AG09319 (cell line): Measurements from ENCODE around the gene PRKAR2B.

Experiments used
- DNase-seq: peaks from one replicate; pipeline ENCODE4 v3.0.0-alpha.2; 2010; ENCODE audit warnings: low read depth; ENCODE audit errors: extremely low read depth
- TF ChIP-seq, protein P1 (sequence below): IDR thresholded peaks from 2 replicates; pipeline ENCODE4 v1.5.1; 2011; ENCODE audit warnings: low read depth, mild to moderate bottlenecking, inconsistent platforms, low read length, moderate library complexity

Gene PRKAR2B

DNA sequence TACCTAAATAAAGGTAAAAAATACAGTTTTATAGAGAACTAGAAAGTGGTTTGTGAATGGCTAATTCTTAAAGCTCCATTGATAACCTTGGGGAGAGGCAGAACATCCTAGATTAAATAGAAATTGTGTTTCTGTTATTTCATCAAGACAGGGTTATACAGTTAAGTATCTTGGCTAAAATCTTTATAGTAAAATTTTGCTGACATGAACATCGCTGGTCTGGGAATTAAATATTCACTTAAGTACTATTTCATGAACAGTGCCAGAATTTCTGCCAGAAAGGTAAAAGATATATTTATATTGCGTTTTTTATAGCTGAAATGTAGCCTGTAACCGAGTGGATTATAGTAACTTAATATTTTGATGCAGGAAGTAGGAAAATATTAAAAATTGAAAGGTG, 70.6 kb downstream of the PRKAR2B start:
- DNase-seq: no peak
- TF ChIP-seq, protein P1, sequence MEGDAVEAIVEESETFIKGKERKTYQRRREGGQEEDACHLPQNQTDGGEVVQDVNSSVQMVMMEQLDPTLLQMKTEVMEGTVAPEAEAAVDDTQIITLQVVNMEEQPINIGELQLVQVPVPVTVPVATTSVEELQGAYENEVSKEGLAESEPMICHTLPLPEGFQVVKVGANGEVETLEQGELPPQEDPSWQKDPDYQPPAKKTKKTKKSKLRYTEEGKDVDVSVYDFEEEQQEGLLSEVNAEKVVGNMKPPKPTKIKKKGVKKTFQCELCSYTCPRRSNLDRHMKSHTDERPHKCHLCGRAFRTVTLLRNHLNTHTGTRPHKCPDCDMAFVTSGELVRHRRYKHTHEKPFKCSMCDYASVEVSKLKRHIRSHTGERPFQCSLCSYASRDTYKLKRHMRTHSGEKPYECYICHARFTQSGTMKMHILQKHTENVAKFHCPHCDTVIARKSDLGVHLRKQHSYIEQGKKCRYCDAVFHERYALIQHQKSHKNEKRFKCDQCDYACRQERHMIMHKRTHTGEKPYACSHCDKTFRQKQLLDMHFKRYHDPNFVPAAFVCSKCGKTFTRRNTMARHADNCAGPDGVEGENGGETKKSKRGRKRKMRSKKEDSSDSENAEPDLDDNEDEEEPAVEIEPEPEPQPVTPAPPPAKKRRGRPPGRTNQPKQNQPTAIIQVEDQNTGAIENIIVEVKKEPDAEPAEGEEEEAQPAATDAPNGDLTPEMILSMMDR: no peak

DNA sequence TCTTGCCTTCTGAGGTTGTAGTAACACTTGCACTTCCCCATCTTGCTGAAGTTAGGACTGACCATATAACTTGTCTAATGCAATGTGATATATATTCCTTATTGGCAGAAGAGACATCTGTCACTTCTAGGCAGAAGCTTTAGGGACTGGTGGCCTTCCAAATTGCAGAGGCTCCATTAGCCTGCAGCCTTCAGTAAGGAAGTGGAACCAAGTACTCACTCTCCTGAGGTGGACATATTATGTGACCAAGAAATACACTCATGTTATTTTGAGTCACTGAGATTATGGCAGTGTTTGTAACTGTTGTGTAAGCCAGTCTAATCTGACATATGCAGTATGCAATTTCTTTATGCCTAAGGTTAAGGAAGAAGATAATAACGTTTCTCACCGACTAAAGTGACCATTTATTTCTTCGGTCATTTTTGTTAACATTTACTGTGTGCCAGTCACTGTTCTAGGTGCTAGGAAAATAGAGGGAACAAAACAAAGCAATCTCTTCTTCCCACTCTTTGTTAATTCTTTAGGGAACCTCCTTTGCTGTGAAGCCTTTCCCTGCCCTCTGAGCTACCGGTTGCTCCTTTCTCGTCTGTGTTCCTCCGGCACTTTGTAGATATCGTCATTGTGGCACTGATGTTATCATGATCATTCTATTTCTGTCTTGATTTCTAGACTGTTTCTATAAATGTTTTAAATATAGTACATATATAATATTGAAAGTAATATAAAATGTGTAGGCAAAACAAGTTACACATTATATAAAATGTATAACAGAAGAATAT, 71.4 kb downstream of the PRKAR2B start:
- TF ChIP-seq, protein P1: no peak
- DNase-seq: no peak

DNA sequence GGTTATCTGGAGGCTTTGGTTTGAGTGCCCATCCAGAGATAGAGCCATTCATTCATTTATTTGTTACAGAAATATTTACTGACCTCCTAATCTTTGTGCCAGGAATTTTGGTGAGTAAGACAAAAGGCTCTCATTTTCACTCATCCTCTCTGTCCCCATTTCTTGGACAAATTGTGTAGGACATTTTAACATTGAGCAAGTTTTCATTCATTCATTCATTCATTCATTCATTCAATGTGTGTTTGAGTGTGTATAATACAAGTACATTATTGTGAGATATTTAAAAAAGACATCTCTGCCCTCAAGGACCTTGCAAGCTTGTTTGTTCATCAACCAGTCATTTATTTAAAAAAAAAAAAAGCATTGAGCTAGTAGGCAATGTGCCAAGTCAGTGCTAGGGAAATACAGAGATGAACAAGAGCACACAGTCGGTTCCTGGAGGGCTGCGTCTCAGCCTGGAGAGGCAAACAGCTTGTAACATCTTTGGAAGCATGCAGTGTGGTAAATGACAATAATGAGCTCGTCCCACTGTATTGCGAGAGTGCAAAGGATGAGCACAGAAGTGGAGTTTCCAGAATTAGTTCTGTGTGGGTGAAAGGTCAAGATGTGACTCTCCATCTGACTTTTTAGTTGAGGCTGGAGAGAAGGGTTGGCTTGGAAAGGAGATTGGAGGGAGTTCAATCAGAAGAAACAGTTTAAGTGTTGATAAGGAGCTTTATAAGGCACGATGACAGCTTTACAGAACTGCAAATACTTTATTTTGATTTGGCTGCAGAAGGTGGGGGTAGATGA, 73.8 kb downstream of the PRKAR2B start:
- DNase-seq: no peak
- TF ChIP-seq, protein P1: no peak

DNA sequence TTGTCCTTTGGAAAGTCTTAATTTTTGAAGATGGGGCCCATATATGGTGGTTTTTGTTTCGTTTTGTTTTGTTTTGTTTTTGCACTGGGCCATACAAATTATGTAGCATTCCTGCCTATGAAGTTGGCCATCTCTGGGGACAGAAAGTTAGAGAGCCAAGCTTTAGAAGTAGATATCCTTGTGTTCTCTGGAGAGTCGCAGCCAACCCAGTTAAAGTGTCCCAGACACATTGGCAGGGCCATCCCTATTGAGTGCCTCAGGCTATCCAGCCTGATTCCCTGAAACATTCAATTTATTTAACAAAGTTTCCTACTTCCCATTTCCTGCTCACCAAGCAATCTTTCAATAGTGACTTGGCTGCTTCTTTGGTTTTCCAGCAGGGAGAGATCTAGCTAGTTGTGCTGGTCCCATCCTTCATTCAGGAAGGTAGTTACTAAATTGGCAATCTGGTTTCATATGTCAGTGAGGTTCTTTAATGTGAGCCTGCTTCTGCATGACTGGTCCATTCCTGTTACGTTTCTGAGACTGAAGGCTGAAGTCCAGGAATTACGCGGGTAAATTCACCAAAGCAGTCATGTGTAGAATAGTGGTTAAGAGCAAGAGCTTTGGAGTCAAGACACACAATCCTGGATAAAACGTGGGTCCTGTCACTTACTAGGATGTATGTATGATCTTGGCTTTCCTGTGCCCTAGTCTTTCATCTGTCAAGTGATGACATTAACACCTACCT, 75.0 kb downstream of the PRKAR2B start:
- TF ChIP-seq, protein P1: no peak
- no peak for DNase-seq

DNA sequence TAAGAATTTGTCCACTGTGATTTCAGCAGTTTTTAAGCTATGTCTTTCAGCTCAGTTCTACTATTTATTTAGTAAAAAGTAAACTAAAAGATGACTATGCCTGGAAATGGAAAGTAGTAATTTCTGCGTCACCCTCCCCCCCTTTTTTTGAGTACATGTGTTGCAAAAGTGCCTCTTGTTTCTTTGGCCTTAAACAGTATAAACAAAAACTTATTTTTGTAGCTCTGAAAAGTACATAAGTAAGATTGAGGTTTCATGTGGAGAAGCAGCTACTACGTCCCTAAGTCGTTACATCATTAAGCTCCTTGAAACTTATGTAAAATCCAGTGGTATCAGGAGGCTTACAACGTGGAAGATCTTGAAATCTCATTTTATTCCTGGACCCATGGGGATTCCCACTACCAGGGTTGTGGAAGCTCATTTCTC, 78.0 kb downstream of the PRKAR2B start:
- peak; percentile 15 for DNase-seq
- TF ChIP-seq, protein P1: no peak

GRCh38 chr7:107123392-107123791, 78.9 kb downstream of the PRKAR2B start:
- TF ChIP-seq, protein P1: no peak
- DNase-seq: no peak
